Measurements from ENCODE around the gene PEX14. TPM values are rescaled to one million over a fixed set of nuclear protein-coding genes. Genes with fewer than 3 reads are reported as not detected.
A peak's percentile ranks its signal among the peaks of the same experiment; 100 is the strongest.

PEX14 gene
- polyA plus RNA-seq, 3 donors: 2.2 to 8.8 (median 2.7) TPM

DNA sequence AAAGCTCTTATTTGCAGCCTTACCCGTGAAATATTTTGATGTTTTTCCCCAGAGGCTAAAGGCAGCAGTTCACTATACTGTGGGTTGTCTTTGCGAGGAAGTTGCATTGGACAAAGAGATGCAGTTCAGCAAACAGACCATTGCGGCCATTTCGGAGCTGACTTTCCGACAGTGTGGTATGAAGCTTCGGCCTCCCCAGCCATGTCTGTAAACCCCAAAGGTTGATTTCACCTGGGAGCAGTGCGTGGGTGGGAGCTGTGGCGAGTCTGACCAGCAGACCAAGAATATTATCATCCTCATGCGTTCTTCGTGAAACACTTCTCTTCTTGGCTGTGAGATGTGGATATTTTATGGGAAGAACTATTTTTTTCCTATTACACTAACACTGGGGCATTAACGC is 41.0 kb upstream of the PEX14 start:
- Histone ChIP-seq H3K36me3 (replicated peaks in 1 of 2; ENCODE audit: control insufficient read depth in 1 of 2, insufficient read depth in 2 of 2, low read length in 2 of 2) (no peaks in the 10 kb centered on the region), H2AFZ (ENCODE audit: insufficient read depth, low read depth, low read length, poor library complexity, severe bottlenecking) (no peak overlapping the region), H3K9me3 (replicated peaks in 1 of 2; ENCODE audit: control insufficient read depth in 1 of 2, insufficient read depth in 1 of 2, low read length in 2 of 2) (no peaks in the 10 kb centered on the region), H3K4me3 (replicated peaks in 1 of 3; ENCODE audit: low read depth in 2 of 3, low read length in 3 of 3) (no peak overlapping the region), H4K20me1 (ENCODE audit: insufficient read depth, low read length) (no peaks in the 10 kb centered on the region), H3K4me2 (replicated peaks; ENCODE audit: extremely low read depth, low read length, poor library complexity, severe bottlenecking) (no peak overlapping the region), H3K79me2 (ENCODE audit: insufficient read depth, low read length) (no peaks in the 10 kb centered on the region), H3K27ac (ENCODE audit: low read depth in 1 of 2, low read length in 2 of 2) (no peak overlapping the region), H3K27me3 (ENCODE audit: control insufficient read depth in 2 of 2, insufficient read depth in 2 of 2, low read length in 2 of 2) (no peaks in the 10 kb centered on the region), H3K4me1 (ENCODE audit: control insufficient read depth in 1 of 2, insufficient read depth in 2 of 2, low read length in 2 of 2) (peaks cover 15 to 22% of the 10 kb centered on the region in 2 donors), H3K9ac (ENCODE audit: insufficient read depth, low read length, poor library complexity, severe bottlenecking) (no peak overlapping the region)
- DNase-seq: no peak
- Mint-ChIP-seq H3K27me3 (ENCODE audit: low read depth in 3 of 3) (peaks cover 0 to 5% (median 0%) of the 10 kb centered on the region in 3 donors), H3K9me3 (no peaks in the 10 kb centered on the region), H3K4me1 (peaks cover 15% of the 10 kb centered on the region), H3K4me3 (no peak overlapping the region), H3K36me3 (peaks cover 0 to 2% of the 10 kb centered on the region in 2 donors), H3K27ac (no peak overlapping the region)
- 96% methylated on average over 6 of the region's 11 CpGs for WGBS (ENCODE audit: insufficient coverage)
- TF ChIP-seq, protein P1, sequence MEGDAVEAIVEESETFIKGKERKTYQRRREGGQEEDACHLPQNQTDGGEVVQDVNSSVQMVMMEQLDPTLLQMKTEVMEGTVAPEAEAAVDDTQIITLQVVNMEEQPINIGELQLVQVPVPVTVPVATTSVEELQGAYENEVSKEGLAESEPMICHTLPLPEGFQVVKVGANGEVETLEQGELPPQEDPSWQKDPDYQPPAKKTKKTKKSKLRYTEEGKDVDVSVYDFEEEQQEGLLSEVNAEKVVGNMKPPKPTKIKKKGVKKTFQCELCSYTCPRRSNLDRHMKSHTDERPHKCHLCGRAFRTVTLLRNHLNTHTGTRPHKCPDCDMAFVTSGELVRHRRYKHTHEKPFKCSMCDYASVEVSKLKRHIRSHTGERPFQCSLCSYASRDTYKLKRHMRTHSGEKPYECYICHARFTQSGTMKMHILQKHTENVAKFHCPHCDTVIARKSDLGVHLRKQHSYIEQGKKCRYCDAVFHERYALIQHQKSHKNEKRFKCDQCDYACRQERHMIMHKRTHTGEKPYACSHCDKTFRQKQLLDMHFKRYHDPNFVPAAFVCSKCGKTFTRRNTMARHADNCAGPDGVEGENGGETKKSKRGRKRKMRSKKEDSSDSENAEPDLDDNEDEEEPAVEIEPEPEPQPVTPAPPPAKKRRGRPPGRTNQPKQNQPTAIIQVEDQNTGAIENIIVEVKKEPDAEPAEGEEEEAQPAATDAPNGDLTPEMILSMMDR (IDR thresholded peaks at IDR 0.05): no peak
- intact Hi-C loops (cut with micrococcal nuclease): loop anchor here in 1 of 2 donors (5.0 kb wide), 2 partner anchors 39 to 59 kb away; partner anchors contain the start of genes DFFA and PEX14

DNA sequence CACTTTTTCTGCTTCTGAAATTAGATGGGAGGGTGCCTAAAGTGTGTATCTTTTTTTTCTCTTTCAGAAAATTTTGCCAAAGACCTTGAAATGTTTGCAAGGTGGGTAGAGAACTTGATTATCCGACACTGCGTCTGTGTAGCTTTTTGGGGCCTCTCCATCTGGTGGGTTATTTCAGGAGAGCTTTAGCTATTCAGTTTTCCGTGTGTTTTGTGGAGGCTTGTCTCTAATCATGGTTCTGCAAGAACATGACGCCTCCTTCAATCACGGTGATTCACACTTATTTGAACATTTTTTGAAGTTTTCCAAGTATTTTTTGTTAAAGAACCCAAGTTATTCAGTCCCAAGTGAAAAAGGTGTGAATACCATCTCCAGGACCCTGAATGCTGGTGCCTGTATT is 40.2 kb upstream of the PEX14 start:
- H3K4me1 Mint-ChIP-seq: peaks cover 15% of the 10 kb centered on the region
- no peak overlapping the region for H3K4me3 Mint-ChIP-seq
- H3K27ac Mint-ChIP-seq: peak overlapping the region in 1 of 7 donors; percentile 0
- Histone ChIP-seq H3K27ac (ENCODE audit: low read depth in 1 of 2, low read length in 2 of 2) (no peak overlapping the region), H3K27me3 (ENCODE audit: control insufficient read depth in 2 of 2, insufficient read depth in 2 of 2, low read length in 2 of 2) (no peaks in the 10 kb centered on the region), H3K9ac (ENCODE audit: insufficient read depth, low read length, poor library complexity, severe bottlenecking) (no peak overlapping the region), H3K4me3 (replicated peaks in 1 of 3; ENCODE audit: low read depth in 2 of 3, low read length in 3 of 3) (no peak overlapping the region), H3K4me2 (replicated peaks; ENCODE audit: extremely low read depth, low read length, poor library complexity, severe bottlenecking) (no peak overlapping the region), H4K20me1 (ENCODE audit: insufficient read depth, low read length) (no peaks in the 10 kb centered on the region), H3K4me1 (ENCODE audit: control insufficient read depth in 1 of 2, insufficient read depth in 2 of 2, low read length in 2 of 2) (peaks cover 13 to 20% of the 10 kb centered on the region in 2 donors), H3K9me3 (replicated peaks in 1 of 2; ENCODE audit: control insufficient read depth in 1 of 2, insufficient read depth in 1 of 2, low read length in 2 of 2) (no peaks in the 10 kb centered on the region), H2AFZ (ENCODE audit: insufficient read depth, low read depth, low read length, poor library complexity, severe bottlenecking) (no peak overlapping the region), H3K36me3 (replicated peaks in 1 of 2; ENCODE audit: control insufficient read depth in 1 of 2, insufficient read depth in 2 of 2, low read length in 2 of 2) (no peaks in the 10 kb centered on the region), H3K79me2 (ENCODE audit: insufficient read depth, low read length) (no peaks in the 10 kb centered on the region)
- H3K27me3 Mint-ChIP-seq (ENCODE audit: low read depth in 3 of 3): peaks cover 0 to 5% (median 0%) of the 10 kb centered on the region in 3 donors
- H3K9me3 Mint-ChIP-seq: no peaks in the 10 kb centered on the region
- no CpG with 5 or more reads among the region's 5 CpGs for WGBS (ENCODE audit: insufficient coverage)
- TF ChIP-seq, protein P1 (IDR thresholded peaks at IDR 0.05): no peak
- intact Hi-C loops (cut with micrococcal nuclease): loop anchor here in 1 of 2 donors (5.0 kb wide), 2 partner anchors 38 to 58 kb away; partner anchors contain the start of genes DFFA and PEX14
- peaks cover 0 to 2% of the 10 kb centered on the region in 2 donors for H3K36me3 Mint-ChIP-seq
- DNase-seq: no peak

All from CD14-positive monocyte (primary cell).